Heart left ventricle (tissue), 16 donors: Measurements from ENCODE around the gene ELFN1. TPM values are rescaled to one million over a fixed set of nuclear protein-coding genes. Genes with fewer than 3 reads are reported as not detected.

Experiments
- ATAC-seq, 4 donors: fragments of 200-7000 bp; cut with Tn5 transposase; one replicate each; pipeline ENCODE4 v1.9.1; 2020 to 2022; ENCODE audit warnings: moderate library complexity in 4 of 4, mild to moderate bottlenecking in 3 of 4, moderate number of reproducible peaks in 1 of 4
- DNase-seq, 5 donors: peaks; one replicate each; pipeline ENCODE4 v3.0.0-alpha.2; 2020
- H3K27ac ChIP-seq, 12 donors: fragments of 200-600 bp; sonication (generic) in 4 of 12; one replicate each; pipeline versions ENCODE4 v1.5.0 to v1.8.0; 2016 to 2022; ENCODE audit warnings: mild to moderate bottlenecking in 2 of 12
- H3K27me3 ChIP-seq, 9 donors: fragments of 200-600 bp; sonication (generic) in 2 of 9; one replicate each; pipeline versions ENCODE4 v1.5.1 to v1.8.0; 2016 to 2022; ENCODE audit warnings: mild to moderate bottlenecking in 3 of 9
- H3K36me3 ChIP-seq, 9 donors: fragments of 200-600 bp; sonication (generic) in 2 of 9; one replicate each; pipeline versions ENCODE4 v1.5.0 to v1.8.0; 2018 to 2022; ENCODE audit warnings: mild to moderate bottlenecking in 2 of 9
- H3K4me1 ChIP-seq, 12 donors: fragments of 200-600 bp; sonication (generic) in 4 of 12; one replicate each; pipeline versions ENCODE4 v1.5.0 to v1.8.0; 2016 to 2022; ENCODE audit warnings: mild to moderate bottlenecking in 3 of 12
- H3K4me3 ChIP-seq, 12 donors: fragments of 200-600 bp; sonication (generic) in 4 of 12; one replicate each; pipeline versions ENCODE4 v1.5.0 to v1.8.0; 2017 to 2022; ENCODE audit warnings: mild to moderate bottlenecking in 9 of 12, moderate library complexity in 4 of 12
- H3K9me3 ChIP-seq, 12 donors: fragments of 200-600 bp; sonication (generic) in 4 of 12; one replicate each; pipeline versions ENCODE4 v1.5.0 to v1.8.0; 2016 to 2022; ENCODE audit warnings: mild to moderate bottlenecking in 1 of 12
- CTCF ChIP-seq, 12 donors: fragments of 200-600 bp; sonication (generic) in 4 of 12; IDR thresholded peaks; one replicate each; pipeline versions ENCODE4 v1.5.0 to v1.8.0; 2018 to 2022; ENCODE audit warnings: antibody characterized with exemption in 12 of 12, mild to moderate bottlenecking in 5 of 12
- POLR2A ChIP-seq, 2 donors: fragments of 450-650 bp; IDR thresholded peaks; one replicate each; pipeline ENCODE4 v1.6.1; 2017; ENCODE audit warnings: antibody characterized with exemption in 2 of 2, mild to moderate bottlenecking in 2 of 2, moderate library complexity in 2 of 2
- WGBS, 4 donors: extraction: QIAGEN DNeasy Blood & Tissue Kit in 2 of 4; methylation state at CpG; one replicate each; pipeline versions ENCODE4 v1.1.5 to v1.1.7; 2013 to 2018; 5-methylcytosine and 5-hydroxymethylcytosine counted together
- intact Hi-C, 10 donors: fragments of 100-400 bp; cut with DNase I; formaldehyde crosslinking; loops; one replicate each; pipeline versions ENCODE4 v1.11.1 to v1.14.2; 2022
- polyA plus RNA-seq, 2 donors: library from polyadenylated mRNA; stranded (reverse); fragments of 200-250 nt; gene quantifications; one replicate each; pipeline ENCODE4 v1.2.3, GENCODE V29; 2013
- total RNA-seq, 9 donors: library from RNA; depleted of rRNA in 2 of 9; stranded (reverse); fragments of >200 nt in 2 of 9; fragmentation: NEBNext Ultra II Directional in 3 of 9; extraction: Animal tissue kit (Norgen Biotek cat#: 25700) in 3 of 9; gene quantifications; one replicate each; pipeline versions ENCODE4 v1.1.0 to v1.2.4, GENCODE V29; 2016 to 2023
- donor health status: ischemic (EF 13 %, LVEDD 7.1; RV severe dilation, severe dysfunction).
- donor health status: healthy with polysubstance abuse.
- donor health status: DM: no; HTN: yes; CAD: no.
- donor health status: DM: no; HTN: no; CAD: no.
- donor health status: ischemic (EF 25% LVEDD 6.9; RV normal size, moderate dysfunction).
- donor health status: ischemic (EF 25% LVEDD 5.7; RV mildly dilated, moderate dysfunction).
- donor health status: healthy.
- donor health status: DM: yes; HTN: yes; CAD: no.
- donor health status: ischemic (EF 35%, LVEDD 5.7; RV mildly dilated, moderate dysfunction).
- donor health status: nonischemic (EF 11% LVEDD 7.7; RV severe dilation, severe dysfunction).
- donor health status: DM: yes; HTN: yes; CAD: no.
- donor health status: PGD.
- donor health status: ischemic (EF 29% LVEDD 5.4; RV normal size, mild dysfunction).
- donor health status: nonischemic (EF 23%, LVEDD 6.1; RV moderate dilation, normal function).

ELFN1 gene
- total and polyA plus RNA-seq, 11 donors: 2.6 to 18.6 (median 6.6) TPM

- ATAC-seq (peak in 1 of 4 donors; percentile 21), DNase-seq (peak in 2 of 5 donors; percentile 15 to 18)
- no peaks in the 10 kb centered on the region for H3K27me3 ChIP-seq
- TF ChIP-seq CTCF (IDR thresholded peaks at IDR 0.05) (no peak), POLR2A (IDR thresholded peaks at IDR 0.05) (no peak)
- no peak overlapping the region for H3K4me3 ChIP-seq
- intact Hi-C loops: no loop called here
- H3K27ac ChIP-seq: no peak overlapping the region
- no peaks in the 10 kb centered on the region for H3K4me1 ChIP-seq
- 84 to 88% (median 87%) methylated on average over 13 to 33 of the region's 33 CpGs for WGBS, 4 donors
- H3K36me3 ChIP-seq: peaks cover 0 to 7% (median 0%) of the 10 kb centered on the region in 9 donors
- peaks cover 0 to 31% (median 12%) of the 10 kb centered on the region in 12 donors for H3K9me3 ChIP-seq
These were observed 36.9 kb downstream of the ELFN1 start for GRCh38 chr7:1706721-1707613.

- H3K36me3 ChIP-seq: peaks cover 0 to 7% (median 0%) of the 10 kb centered on the region in 9 donors
- 79 to 91% (median 83%) methylated on average over 15 to 17 of the region's 17 CpGs for WGBS, 4 donors
- peak in 2 of 5 donors; percentile 11 to 13 for DNase-seq
- TF ChIP-seq POLR2A (IDR thresholded peaks at IDR 0.05) (no peak), CTCF (IDR thresholded peaks at IDR 0.05) (peak in 2 of 12 donors; percentile 4 to 27)
- H3K4me1 ChIP-seq: peaks cover 0 to 2% (median 0%) of the 10 kb centered on the region in 12 donors
- H3K9me3 ChIP-seq: peaks cover 0 to 21% (median 6%) of the 10 kb centered on the region in 12 donors
- no peak overlapping the region for H3K27ac ChIP-seq
- no peak overlapping the region for H3K4me3 ChIP-seq
- no peaks in the 10 kb centered on the region for H3K27me3 ChIP-seq
- intact Hi-C loops: no loop called here
- no peak for ATAC-seq
These were observed 37.9 kb downstream of the ELFN1 start for GRCh38 chr7:1707756-1708595.

DNA sequence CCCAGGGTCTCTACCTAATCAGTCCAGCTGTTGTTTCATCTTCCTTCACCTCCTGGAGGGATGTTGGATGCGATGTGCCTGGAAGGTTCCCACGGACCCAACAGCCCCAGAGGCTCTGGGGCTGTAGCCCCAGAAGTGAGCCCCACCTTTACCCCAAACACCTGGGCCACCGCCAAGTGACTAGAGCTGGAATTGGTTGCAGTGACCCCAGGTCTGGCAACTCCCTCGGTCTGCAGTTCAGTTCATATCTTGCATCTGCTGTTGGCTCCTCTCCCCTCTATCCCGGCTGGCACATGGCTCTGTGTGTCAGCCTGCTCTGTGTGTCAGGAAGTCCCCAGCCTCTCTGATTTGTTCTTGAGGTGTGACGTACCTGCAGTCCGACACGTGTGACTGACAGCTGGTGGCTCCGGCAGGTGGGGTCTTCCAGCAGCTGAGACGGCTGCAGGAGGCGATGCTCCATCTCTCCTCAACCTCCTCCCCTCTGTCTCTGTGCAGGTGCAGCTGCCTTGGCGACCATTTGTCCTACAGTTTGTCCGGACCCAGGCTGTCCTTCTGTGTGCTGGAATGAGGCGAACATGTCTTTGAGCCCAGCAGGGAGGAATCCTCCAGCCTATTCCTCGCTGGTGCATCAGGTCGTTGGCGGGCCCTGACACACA, 38.6 kb downstream of the ELFN1 start:
- no peaks in the 10 kb centered on the region for H3K27me3 ChIP-seq
- TF ChIP-seq CTCF (IDR thresholded peaks at IDR 0.05) (no peak), POLR2A (IDR thresholded peaks at IDR 0.05) (no peak)
- DNase-seq: peak in 2 of 5 donors; percentile 18 to 51
- H3K4me3 ChIP-seq: no peak overlapping the region
- WGBS, 4 donors: 90 to 95% (median 91%) methylated on average over 16 to 17 of the region's 17 CpGs
- peaks cover 0 to 14% (median 5%) of the 10 kb centered on the region in 12 donors for H3K9me3 ChIP-seq
- peaks cover 0 to 7% (median 0%) of the 10 kb centered on the region in 9 donors for H3K36me3 ChIP-seq
- no peak for ATAC-seq
- peaks cover 0 to 10% (median 5%) of the 10 kb centered on the region in 12 donors for H3K4me1 ChIP-seq
- intact Hi-C loops: no loop called here
- no peak overlapping the region for H3K27ac ChIP-seq
